Measurements from ENCODE around the gene HPCAL1.

The HPCAL1 gene

DNA sequence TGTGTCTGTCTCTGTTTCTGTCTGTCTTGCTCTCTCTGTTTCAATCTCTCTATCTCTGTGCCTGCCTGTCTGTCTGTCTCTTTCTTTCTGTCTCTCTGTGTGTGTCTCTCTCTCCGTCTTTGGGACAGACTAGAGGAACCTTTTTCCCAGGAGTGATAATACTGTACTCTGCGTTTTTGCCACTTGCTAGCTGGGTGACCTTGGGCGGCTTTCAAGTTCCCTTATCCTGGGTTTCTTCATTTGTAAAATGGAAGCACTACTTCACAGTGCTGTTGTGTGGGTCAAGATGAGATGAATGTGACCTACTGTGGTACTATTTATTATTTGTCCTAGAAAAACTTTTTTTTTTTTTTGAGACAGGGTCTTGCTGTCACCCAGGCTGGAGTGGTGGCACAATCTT is 42.4 kb downstream of the HPCAL1 start:
- DNase-seq (ENCODE audit: insufficient read length, low spot score) (no peak), FAIRE-seq (no peak)

DNA sequence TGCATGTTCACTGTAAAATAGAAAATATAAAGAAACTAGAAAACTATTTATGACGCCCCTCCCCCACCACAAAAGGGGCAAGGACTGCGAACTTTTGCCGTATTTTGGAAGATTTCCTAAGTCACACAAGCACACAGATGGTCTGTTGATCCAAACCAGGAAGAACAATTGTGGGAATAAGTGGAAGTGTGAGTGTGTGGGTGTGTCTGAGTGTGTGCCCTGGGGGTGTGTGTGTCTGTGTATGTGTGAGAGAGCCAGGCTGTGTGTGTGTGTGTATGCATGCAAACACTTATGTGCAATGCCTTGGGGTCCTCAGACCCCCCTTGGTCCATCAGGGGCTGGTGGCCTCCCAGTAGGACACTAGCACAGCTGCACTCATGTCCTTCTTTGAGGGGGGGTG is 43.1 kb downstream of the HPCAL1 start:
- FAIRE-seq: no peak
- TF ChIP-seq, protein P1, sequence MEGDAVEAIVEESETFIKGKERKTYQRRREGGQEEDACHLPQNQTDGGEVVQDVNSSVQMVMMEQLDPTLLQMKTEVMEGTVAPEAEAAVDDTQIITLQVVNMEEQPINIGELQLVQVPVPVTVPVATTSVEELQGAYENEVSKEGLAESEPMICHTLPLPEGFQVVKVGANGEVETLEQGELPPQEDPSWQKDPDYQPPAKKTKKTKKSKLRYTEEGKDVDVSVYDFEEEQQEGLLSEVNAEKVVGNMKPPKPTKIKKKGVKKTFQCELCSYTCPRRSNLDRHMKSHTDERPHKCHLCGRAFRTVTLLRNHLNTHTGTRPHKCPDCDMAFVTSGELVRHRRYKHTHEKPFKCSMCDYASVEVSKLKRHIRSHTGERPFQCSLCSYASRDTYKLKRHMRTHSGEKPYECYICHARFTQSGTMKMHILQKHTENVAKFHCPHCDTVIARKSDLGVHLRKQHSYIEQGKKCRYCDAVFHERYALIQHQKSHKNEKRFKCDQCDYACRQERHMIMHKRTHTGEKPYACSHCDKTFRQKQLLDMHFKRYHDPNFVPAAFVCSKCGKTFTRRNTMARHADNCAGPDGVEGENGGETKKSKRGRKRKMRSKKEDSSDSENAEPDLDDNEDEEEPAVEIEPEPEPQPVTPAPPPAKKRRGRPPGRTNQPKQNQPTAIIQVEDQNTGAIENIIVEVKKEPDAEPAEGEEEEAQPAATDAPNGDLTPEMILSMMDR (IDR thresholded peaks at IDR 0.05; ENCODE audit: insufficient read depth, missing control alignments): no peak
- no peak for DNase-seq (ENCODE audit: insufficient read length, low spot score)

More for the DNA sequence above, 42.4 kb downstream of the HPCAL1 start:
- TF ChIP-seq, protein P1 (IDR thresholded peaks at IDR 0.05; ENCODE audit: insufficient read depth, missing control alignments): no peak

DNA sequence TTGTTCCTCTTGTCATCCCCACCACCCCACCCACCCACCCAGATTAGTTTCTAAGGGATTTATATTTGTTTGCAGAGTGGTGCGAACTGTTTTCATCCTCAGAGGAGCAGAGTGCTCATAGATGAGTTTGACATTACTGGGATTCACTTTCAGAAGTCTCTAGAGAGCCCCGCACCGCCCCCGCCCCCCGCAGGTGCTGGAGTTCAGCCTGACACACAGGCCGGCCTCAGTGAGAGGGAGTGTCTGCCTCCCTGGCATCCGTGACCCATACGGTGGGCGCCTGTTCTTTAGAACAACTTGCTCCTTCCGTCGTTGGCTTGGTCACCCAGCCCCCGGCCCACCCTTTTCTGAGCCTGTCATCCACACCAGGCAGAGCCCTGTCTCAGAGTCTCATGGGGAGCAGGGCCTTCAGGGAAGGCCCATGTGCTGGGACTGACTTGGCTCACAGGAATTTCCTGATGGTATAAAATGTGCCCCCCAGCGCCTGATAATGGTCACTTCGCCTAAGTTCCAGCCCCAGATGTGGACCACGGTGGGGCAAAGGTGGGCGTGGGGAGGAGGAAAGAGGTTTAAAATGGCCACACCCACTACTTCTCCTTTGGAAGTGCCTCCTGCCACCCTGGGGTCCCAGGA is 44.3 kb downstream of the HPCAL1 start:
- FAIRE-seq (no peak), DNase-seq (ENCODE audit: insufficient read length, low spot score) (no peak)
- TF ChIP-seq, protein P1 (IDR thresholded peaks at IDR 0.05; ENCODE audit: insufficient read depth, missing control alignments): no peak

DNA sequence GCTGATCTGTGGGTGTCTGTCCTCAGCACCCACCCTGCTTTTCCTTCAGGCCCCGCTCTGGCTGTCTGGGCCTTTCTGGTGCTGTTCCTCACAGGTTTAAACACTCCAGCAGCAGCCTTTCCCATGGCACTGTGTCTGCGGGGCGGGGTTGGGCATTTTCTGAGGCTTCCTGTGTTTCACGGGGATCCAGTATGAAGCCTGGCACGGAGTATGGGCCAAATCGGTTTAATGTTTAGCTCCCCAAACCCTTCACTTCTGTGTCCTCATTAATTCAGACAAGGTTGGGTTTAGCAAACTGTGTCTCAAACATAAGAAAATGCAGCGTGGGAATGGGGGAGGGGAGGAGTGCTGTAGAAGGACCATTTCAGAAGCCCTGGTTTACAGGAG is 44.9 kb downstream of the HPCAL1 start:
- TF ChIP-seq, protein P1 (IDR thresholded peaks at IDR 0.05; ENCODE audit: insufficient read depth, missing control alignments): no peak
- FAIRE-seq (no peak), DNase-seq (ENCODE audit: insufficient read length, low spot score) (no peak)

DNA sequence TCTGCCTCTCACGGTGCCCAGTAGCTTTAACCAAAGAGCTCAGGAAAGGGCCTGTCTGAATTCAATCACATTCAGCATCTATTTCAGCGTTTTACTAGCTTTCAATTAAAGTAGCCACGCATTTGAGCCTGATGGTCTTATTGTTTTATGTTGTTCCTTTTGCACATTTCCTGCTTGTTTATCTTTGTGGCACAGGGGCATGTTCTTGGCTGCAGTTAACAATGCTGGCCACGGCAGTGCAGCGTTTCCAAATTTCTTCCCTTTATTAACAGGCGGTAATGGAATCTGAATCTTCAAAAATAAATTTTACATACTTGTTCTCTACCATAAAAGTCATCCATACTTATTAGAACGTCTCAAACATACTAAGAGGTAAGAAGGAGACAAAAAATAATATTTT is 46.2 kb downstream of the HPCAL1 start:
- FAIRE-seq (no peak), DNase-seq (ENCODE audit: insufficient read length, low spot score) (no peak)
- TF ChIP-seq, protein P1 (IDR thresholded peaks at IDR 0.05; ENCODE audit: insufficient read depth, missing control alignments): no peak

DNA sequence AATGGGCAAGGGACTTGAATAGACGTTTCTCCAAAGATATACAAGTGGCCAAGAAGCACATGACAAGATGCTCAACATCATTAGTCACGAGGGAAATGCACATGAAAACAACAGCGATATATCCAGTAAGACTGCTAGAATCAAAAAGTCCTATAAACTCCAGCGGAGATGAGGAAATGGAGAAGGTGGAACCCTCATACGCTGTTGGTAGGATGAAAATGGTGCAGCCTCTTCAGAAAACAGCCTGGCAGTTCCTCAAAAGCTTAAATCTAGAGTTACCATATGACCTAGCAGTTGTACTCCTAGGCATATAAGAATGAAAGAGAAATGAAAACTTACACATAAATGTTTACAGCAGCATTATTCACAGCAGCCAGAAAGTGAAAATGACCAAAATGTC is 48.1 kb downstream of the HPCAL1 start:
- no peak for DNase-seq (ENCODE audit: insufficient read length, low spot score)
- FAIRE-seq: no peak
- TF ChIP-seq, protein P1 (IDR thresholded peaks at IDR 0.05; ENCODE audit: insufficient read depth, missing control alignments): no peak

DNA sequence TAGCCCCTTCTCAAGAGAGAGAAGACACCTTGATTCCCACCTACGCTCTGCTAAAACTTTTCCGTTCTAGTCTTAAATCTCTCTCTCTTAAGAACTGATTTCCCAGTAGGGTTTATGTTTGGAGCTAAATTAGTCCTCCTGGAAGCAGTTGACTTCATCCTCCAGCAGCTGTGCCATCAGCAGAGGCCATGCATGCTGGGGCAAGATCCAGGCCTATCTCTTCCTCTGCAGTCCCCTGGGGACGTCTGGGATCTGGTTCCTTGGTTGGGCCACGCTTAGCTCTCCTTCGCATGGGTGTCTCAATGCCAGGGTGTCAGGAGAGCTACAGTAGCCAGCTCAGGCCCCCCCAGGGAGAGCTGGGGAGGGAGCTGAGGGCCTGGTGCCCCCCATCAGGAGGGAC is 49.7 kb downstream of the HPCAL1 start:
- FAIRE-seq: no peak
- TF ChIP-seq, protein P1 (IDR thresholded peaks at IDR 0.05; ENCODE audit: insufficient read depth, missing control alignments): no peak
- DNase-seq (ENCODE audit: insufficient read length, low spot score): no peak

All from D721Med (cell line).